Gastrocnemius medialis (tissue), 4 donors: ENCODE measurements around the gene SSC5D. TPM values are rescaled to one million over a fixed set of nuclear protein-coding genes. Genes with fewer than 3 reads are reported as not detected.

Source experiments
- ATAC-seq, 2 donors: fragments of 150-250 bp; one replicate each; pipeline ENCODE4 v1.9.1; 2016
- DNase-seq, 2 donors: peaks; one replicate each; pipeline ENCODE4 v3.0.0-alpha.2; 2019
- H3K27ac ChIP-seq, 4 donors: fragments of 200-600 bp; sonication (generic); 1 replicate in 1 of 4; 2 replicates in 3 of 4; pipeline ENCODE4 v1.5.1; 2016 to 2018; ENCODE audit warnings: mild to moderate bottlenecking in 2 of 4, moderate library complexity in 1 of 4
- H3K27me3 ChIP-seq, 3 donors: fragments of 200-600 bp; sonication (generic) in 2 of 3; 1 replicate in 1 of 3; 2 replicates in 2 of 3; pipeline versions ENCODE4 v1.5.1 to v1.6.0; 2016 to 2019; ENCODE audit warnings: mild to moderate bottlenecking in 1 of 3, moderate library complexity in 1 of 3
- H3K36me3 ChIP-seq, 2 donors: fragments of 200-600 bp; sonication (generic) in 1 of 2; one replicate each; pipeline ENCODE4 v1.5.1; 2017 to 2018
- H3K4me1 ChIP-seq, 2 donors: fragments of 200-600 bp; sonication (generic) in 1 of 2; one replicate each; pipeline ENCODE4 v1.5.1; 2016 to 2017; ENCODE audit warnings: mild to moderate bottlenecking in 2 of 2
- H3K4me3 ChIP-seq, 4 donors: fragments of 200-600 bp; sonication (generic) in 3 of 4; 1 replicate in 1 of 4; 2 replicates in 3 of 4; pipeline ENCODE4 v1.5.1; 2016 to 2019; ENCODE audit warnings: mild to moderate bottlenecking in 2 of 4
- H3K9me3 ChIP-seq, 3 donors: fragments of 200-600 bp; sonication (generic) in 2 of 3; 1 replicate in 1 of 3; 2 replicates in 2 of 3; pipeline ENCODE4 v1.5.1; 2016 to 2019
- POLR2A ChIP-seq, 2 donors: fragments of 450-650 bp; IDR thresholded peaks; one replicate each; pipeline ENCODE4 v1.6.1; 2017; ENCODE audit warnings: antibody characterized with exemption in 2 of 2, mild to moderate bottlenecking in 2 of 2, moderate library complexity in 2 of 2
- in situ Hi-C, 4 donors: fragments of 200-750 bp; cut with MboI; loops; one replicate each; pipeline versions ENCODE4 v1.15.0 to v1.8.0; 2017; ENCODE audit warnings: low sequenced_read_pairs in 4 of 4
- intact Hi-C: fragments of 100-400 bp; cut with DNase I; formaldehyde crosslinking; loops from one replicate; pipeline ENCODE4 v1.15.1; 2023; ENCODE audit warnings: low total_unique reads
- total RNA-seq, 4 donors: library from RNA; depleted of rRNA; stranded (reverse); fragments of >200 nt; gene quantifications; one replicate each; pipeline versions ENCODE4 v1.1.0 to v1.2.3, GENCODE V29; 2016
- TF ChIP-seq, protein P1 (sequence below), 5 experiments: fragments of 450-650 bp in 3 of 5; fragments of 200-600 bp in 2 of 5; sonication (generic) in 2 of 5; IDR thresholded peaks in 4 of 5; conservative IDR thresholded peaks in 1 of 5; 1 replicate in 4 of 5; 2 replicates in 1 of 5; pipeline ENCODE4 v1.5.1; 2016 to 2019; ENCODE audit warnings: antibody characterized with exemption in 5 of 5, mild to moderate bottlenecking in 3 of 5, moderate library complexity in 3 of 5

Gene SSC5D
- total RNA-seq: 1 to 10 TPM in 2 of 4 donors, under 1 TPM in 2; 0.53 to 2.2 (median 1.1) TPM

DNA sequence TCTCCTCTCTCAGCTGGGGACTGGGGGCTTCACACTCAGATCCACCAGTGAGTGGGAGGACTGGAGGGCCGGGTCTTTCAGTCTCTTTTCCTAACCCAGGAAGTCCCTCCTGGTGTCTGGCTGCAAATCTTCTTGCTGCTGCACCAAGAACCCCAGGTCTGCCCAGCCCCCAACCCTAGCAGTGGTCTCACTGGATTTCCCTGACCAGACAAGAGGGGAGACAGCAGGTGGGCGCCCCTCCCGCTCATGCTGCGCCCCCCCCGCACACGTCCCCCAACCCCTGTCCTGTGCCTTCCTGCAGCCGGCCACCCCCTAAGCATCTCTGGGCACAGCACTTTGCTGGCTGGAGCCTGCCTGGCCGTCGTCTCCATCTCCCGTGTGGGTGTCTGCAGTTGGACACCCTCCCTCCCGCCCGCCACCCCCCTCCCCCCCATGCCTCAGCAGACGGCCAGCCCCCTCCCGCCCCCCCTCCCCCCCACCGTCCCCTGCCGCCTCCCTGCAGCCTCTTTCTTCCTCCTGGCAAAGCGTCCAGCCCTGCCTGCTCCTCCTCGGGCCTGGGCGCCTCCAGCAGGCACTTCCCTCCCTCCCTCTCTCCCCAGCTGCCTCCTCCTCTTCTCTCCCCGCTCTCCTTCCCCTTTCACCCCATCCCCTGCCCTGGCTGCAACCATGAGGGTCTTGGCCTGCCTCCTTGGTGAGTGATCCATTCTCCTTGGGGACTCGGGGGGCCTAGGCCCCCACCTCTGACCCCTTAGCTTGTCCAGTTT lies at the start of gene SSC5D:
Gene SSC5D (plus strand): TSS at position 513 of the 764 bp plus-strand sequence. CDS start 154 bp downstream, at position 667.
- TF ChIP-seq, protein P1, sequence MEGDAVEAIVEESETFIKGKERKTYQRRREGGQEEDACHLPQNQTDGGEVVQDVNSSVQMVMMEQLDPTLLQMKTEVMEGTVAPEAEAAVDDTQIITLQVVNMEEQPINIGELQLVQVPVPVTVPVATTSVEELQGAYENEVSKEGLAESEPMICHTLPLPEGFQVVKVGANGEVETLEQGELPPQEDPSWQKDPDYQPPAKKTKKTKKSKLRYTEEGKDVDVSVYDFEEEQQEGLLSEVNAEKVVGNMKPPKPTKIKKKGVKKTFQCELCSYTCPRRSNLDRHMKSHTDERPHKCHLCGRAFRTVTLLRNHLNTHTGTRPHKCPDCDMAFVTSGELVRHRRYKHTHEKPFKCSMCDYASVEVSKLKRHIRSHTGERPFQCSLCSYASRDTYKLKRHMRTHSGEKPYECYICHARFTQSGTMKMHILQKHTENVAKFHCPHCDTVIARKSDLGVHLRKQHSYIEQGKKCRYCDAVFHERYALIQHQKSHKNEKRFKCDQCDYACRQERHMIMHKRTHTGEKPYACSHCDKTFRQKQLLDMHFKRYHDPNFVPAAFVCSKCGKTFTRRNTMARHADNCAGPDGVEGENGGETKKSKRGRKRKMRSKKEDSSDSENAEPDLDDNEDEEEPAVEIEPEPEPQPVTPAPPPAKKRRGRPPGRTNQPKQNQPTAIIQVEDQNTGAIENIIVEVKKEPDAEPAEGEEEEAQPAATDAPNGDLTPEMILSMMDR (IDR thresholded peaks at IDR 0.05 in 4 of 5, conservative IDR thresholded peaks at IDR 0.05 in 1 of 5): no peak
- no peak for TF ChIP-seq POLR2A (IDR thresholded peaks at IDR 0.05)
- peaks cover 0 to 3% of the 10 kb centered on the region in 2 donors for H3K36me3 ChIP-seq
- H3K27me3 ChIP-seq: peaks cover 6 to 16% (median 11%) of the 10 kb centered on the region in 3 donors
- no peaks in the 10 kb centered on the region for H3K9me3 ChIP-seq
- H3K4me1 ChIP-seq: peaks cover 11 to 28% of the 10 kb centered on the region in 2 donors
- in situ Hi-C loops (no loop called here), intact Hi-C loops (no loop called here)
- H3K27ac ChIP-seq: peak within 1 kb of the TSS; percentile 67 to 80 (median 76)
- DNase-seq (no peak), ATAC-seq (no peak)
- no peak within 1 kb of the TSS for H3K4me3 ChIP-seq

DNA sequence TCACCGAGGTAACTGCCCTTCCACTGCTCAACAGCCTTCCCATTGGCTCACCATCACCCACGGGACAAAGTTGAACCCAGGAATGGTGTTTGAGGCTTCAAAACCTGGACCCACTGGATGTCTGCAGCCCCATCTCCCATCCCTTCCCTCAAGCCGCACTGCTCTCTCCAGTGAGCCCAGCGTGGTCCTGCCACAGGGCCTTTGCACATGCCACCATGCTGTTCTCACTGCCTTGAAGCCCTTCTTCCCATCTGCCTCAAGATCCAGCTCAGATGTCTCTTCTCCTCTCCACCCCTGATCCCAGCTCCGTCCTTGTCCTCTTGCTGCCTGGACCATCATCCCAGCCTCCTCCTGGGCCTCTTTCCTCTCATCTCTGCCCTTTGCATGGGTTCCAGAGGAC lies 49.2 kb upstream of the SSC5D start:
- no peak overlapping the region for H3K4me3 ChIP-seq
- H3K27ac ChIP-seq: no peak overlapping the region
- peaks cover 58 to 68% (median 59%) of the 10 kb centered on the region in 3 donors for H3K27me3 ChIP-seq
- TF ChIP-seq, protein P1 (IDR thresholded peaks at IDR 0.05 in 4 of 5, conservative IDR thresholded peaks at IDR 0.05 in 1 of 5): no peak
- no peak for TF ChIP-seq POLR2A (IDR thresholded peaks at IDR 0.05)
- intact Hi-C loops (no loop called here), in situ Hi-C loops (no loop called here)
- H3K4me1 ChIP-seq: no peaks in the 10 kb centered on the region
- ATAC-seq (no peak), DNase-seq (no peak)
- H3K9me3 ChIP-seq: no peaks in the 10 kb centered on the region
- no peaks in the 10 kb centered on the region for H3K36me3 ChIP-seq

DNA sequence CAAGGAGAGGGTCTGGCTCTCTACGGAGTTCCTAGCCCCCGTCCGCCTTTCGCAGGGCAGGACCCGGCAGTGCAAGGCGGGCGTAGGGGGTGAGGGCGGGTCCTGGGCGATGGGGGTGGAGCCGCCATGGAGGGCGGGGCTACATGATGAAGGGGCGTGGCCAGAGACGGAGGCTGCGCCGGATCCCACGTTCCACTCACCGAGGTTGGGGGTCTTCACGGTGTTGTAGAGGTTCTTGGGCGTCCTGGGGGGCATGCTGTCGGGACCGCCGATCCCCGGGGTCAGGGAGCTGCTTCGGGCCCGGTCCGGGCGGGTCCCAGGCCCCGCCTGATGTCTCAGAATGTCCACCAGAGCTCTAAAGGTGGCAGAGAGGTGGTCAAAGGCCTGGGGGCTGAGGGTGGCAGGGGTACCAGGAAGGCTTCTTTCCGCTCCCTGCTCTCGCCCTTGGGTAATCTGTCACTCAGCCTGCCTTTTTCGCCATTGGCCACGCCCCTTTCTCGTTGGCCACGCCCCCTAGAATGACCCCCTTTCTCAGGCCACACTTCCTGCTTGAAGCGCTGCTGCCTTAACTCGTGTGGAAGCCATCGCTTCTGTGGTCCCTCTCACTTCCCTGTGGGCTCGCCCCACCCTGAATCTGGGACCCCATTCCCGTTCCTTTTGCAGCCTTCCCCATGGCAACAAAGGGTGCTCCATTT lies 47.7 kb upstream of the SSC5D start:
- H3K4me3 ChIP-seq: peak overlapping the region in 1 of 4 donors; percentile 25
- H3K4me1 ChIP-seq: no peaks in the 10 kb centered on the region
- no peak overlapping the region for H3K27ac ChIP-seq
- no peak for TF ChIP-seq POLR2A (IDR thresholded peaks at IDR 0.05)
- TF ChIP-seq, protein P1 (IDR thresholded peaks at IDR 0.05 in 4 of 5, conservative IDR thresholded peaks at IDR 0.05 in 1 of 5): no peak
- no peaks in the 10 kb centered on the region for H3K36me3 ChIP-seq
- intact Hi-C loops: no loop called here
- H3K27me3 ChIP-seq: peaks cover 70 to 83% (median 71%) of the 10 kb centered on the region in 3 donors
- H3K9me3 ChIP-seq: no peaks in the 10 kb centered on the region
- ATAC-seq (no peak), DNase-seq (no peak)
- in situ Hi-C loops: no loop called here

DNA sequence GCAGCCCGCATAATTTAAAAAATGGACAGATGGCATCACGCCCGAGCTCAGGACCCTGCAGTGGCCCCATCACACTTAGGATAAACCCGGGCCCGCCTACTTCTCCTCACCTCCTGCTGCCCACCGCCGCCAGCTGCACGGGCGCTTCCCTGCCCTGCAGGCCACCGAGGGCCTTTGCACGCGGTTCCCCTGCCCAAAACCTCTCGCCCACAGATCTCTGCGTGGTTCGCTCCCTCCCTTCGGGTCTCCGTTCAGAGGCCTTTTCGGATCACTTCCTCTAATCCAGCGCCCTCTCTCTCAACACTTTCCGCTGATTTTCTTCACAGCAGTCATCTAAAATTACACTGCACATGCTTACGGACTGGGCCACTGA lies 46.9 kb upstream of the SSC5D start:
- H3K4me3 ChIP-seq: no peak overlapping the region
- intact Hi-C loops (no loop called here), in situ Hi-C loops (no loop called here)
- H3K9me3 ChIP-seq: no peaks in the 10 kb centered on the region
- no peak for TF ChIP-seq POLR2A (IDR thresholded peaks at IDR 0.05)
- TF ChIP-seq, protein P1 (IDR thresholded peaks at IDR 0.05 in 4 of 5, conservative IDR thresholded peaks at IDR 0.05 in 1 of 5): no peak
- no peak overlapping the region for H3K27ac ChIP-seq
- ATAC-seq: no peak
- no peak for DNase-seq
- H3K4me1 ChIP-seq: no peaks in the 10 kb centered on the region
- H3K27me3 ChIP-seq: peaks cover 71 to 81% (median 75%) of the 10 kb centered on the region in 3 donors
- no peaks in the 10 kb centered on the region for H3K36me3 ChIP-seq
